Neural progenitor cell (in vitro differentiated cells): Measurements from ENCODE around the gene SLC7A6. TPM values are rescaled to one million over a fixed set of nuclear protein-coding genes. Genes with fewer than 3 reads are reported as not detected.

Experiments used
- DNase-seq: peaks from one replicate; pipeline ENCODE4 v3.0.0-alpha.2; 2016; ENCODE audit warnings: low spot score
- H2AFZ ChIP-seq: fragments of 200-600 bp; sonication (generic); replicated peaks from 2 replicates; pipeline ENCODE4 v1.6.1; 2016; ENCODE audit warnings: antibody characterized with exemption
- H3F3A ChIP-seq: fragments of 200-600 bp; sonication (generic); 2 replicates; pipeline ENCODE4 v1.6.1; 2016; ENCODE audit warnings: antibody characterized with exemption, low read depth
- H3K27ac ChIP-seq: fragments of 200-600 bp; sonication (generic); 2 replicates; pipeline ENCODE4 v1.5.1; 2016; ENCODE audit warnings: mild to moderate bottlenecking
- H3K27me3 ChIP-seq: fragments of 200-600 bp; sonication (generic); 2 replicates; pipeline ENCODE4 v1.6.1; 2016; ENCODE audit warnings: mild to moderate bottlenecking, moderate library complexity
- H3K36me3 ChIP-seq: fragments of 200-600 bp; sonication (generic); 2 replicates; pipeline ENCODE4 v1.5.1; 2016
- H3K4me1 ChIP-seq: fragments of 200-600 bp; sonication (generic); 2 replicates; pipeline ENCODE4 v1.6.1; 2016; ENCODE audit warnings: mixed run types
- H3K4me2 ChIP-seq: fragments of 200-600 bp; sonication (generic); 2 replicates; pipeline ENCODE4 v1.6.1; 2016
- H3K4me3 ChIP-seq: fragments of 200-600 bp; sonication (generic); 2 replicates; pipeline ENCODE4 v1.5.1; 2016
- H3K79me2 ChIP-seq: fragments of 200-600 bp; sonication (generic); 2 replicates; pipeline ENCODE4 v1.6.1; 2016; ENCODE audit warnings: low read depth
- H3K9ac ChIP-seq: fragments of 200-600 bp; sonication (generic); 2 replicates; pipeline ENCODE4 v1.6.1; 2016
- H3K9me3 ChIP-seq: fragments of 200-600 bp; sonication (generic); 2 replicates; pipeline ENCODE4 v1.5.1; 2016; ENCODE audit warnings: low read depth
- H4K20me1 ChIP-seq: fragments of 200-600 bp; sonication (generic); 2 replicates; pipeline ENCODE4 v1.6.1; 2016; ENCODE audit warnings: low read depth
- H3K27ac Mint-ChIP-seq: 3 replicates; pipeline ENCODE4 v1.8.0; 2021; ENCODE audit warnings: mixed read lengths
- H3K27me3 Mint-ChIP-seq: 2 replicates; pipeline ENCODE4 v1.8.0; 2022; ENCODE audit warnings: low read depth, mild to moderate bottlenecking, inconsistent platforms, moderate library complexity, mixed read lengths; ENCODE audit not compliant: insufficient read depth
- H3K36me3 Mint-ChIP-seq: 3 replicates; pipeline ENCODE4 v1.8.0; 2021; ENCODE audit warnings: mixed read lengths
- H3K4me1 Mint-ChIP-seq: 3 replicates; pipeline ENCODE4 v1.8.0; 2021; ENCODE audit warnings: mixed read lengths
- H3K4me3 Mint-ChIP-seq: 3 replicates; pipeline ENCODE4 v1.8.0; 2021; ENCODE audit warnings: mild to moderate bottlenecking, moderate library complexity, mixed read lengths
- H3K9me3 Mint-ChIP-seq: 3 replicates; pipeline ENCODE4 v1.8.0; 2020; ENCODE audit warnings: mixed read lengths
- EZH2 ChIP-seq: fragments of 200-600 bp; sonication (generic); IDR thresholded peaks from 2 replicates; pipeline ENCODE4 v1.6.1; 2017; ENCODE audit warnings: antibody characterized with exemption, mild to moderate bottlenecking, moderate library complexity
- EZH2phosphoT487 ChIP-seq: fragments of 200-600 bp; sonication (generic); IDR thresholded peaks from 2 replicates; pipeline ENCODE4 v1.6.1; 2017; ENCODE audit warnings: antibody characterized with exemption
- total RNA-seq: library from RNA; depleted of rRNA; stranded (reverse); fragments of >200 nt; gene quantifications from 2 replicates; pipeline ENCODE4 v1.2.3, GENCODE V29; 2015; ENCODE audit warnings: low replicate concordance
- TF ChIP-seq, protein P1 (sequence below): fragments of 200-600 bp; sonication (generic); IDR thresholded peaks from 2 replicates; pipeline ENCODE4 v1.5.1; 2017; ENCODE audit warnings: antibody characterized with exemption, mild to moderate bottlenecking

SLC7A6 gene
- total RNA-seq, 1 donor from 2014 or later: 5.6 TPM

DNA sequence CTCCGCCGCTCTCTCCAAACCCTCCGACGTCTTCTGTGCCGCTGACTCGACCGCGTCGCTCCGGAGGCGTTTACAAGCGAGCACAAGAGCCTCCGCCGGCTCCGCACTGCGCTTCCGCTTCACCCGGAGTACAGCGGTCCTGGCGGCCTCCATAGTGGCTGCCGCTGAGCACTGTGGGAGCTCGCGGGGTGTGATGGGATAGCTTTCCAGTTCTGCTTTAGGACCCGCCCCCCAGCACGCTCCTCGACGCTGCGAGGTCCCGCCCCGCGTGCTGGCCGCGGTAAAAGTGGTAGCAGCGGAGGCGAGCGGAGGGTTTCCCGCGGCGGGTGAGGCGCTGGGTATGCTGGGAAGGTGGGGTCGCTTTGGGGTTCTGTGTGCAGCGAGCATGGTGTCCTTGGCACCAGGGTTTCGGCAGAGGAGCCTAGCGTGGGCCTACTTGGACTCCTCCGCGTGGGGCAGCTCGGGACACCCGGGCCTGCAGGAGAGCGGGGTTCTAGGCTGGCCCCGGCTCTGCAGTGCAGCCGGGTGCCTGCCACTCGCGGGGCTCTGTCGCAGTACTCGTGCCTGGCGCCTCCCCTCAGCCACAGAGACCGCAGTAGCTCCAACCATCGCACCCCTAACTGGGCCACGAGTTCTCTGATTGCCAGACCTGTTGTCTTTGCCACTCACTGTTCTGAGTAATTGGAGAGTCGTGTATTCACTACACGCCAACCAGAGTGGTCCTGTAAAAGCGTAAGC lies 46.6 kb downstream of the SLC7A6 start, which contains the start of the genes PRMT7 and SLC7A6OS:
TSS of gene PRMT7 (plus strand) at position 246 of the 738 bp plus-strand sequence. CDS start 4,961 bp downstream, outside the sequence.
TSS of gene SLC7A6OS (minus strand) at position 173 of the 738 bp plus-strand sequence. CDS start at position 153, 20 bp downstream.
- TF ChIP-seq, protein P1, sequence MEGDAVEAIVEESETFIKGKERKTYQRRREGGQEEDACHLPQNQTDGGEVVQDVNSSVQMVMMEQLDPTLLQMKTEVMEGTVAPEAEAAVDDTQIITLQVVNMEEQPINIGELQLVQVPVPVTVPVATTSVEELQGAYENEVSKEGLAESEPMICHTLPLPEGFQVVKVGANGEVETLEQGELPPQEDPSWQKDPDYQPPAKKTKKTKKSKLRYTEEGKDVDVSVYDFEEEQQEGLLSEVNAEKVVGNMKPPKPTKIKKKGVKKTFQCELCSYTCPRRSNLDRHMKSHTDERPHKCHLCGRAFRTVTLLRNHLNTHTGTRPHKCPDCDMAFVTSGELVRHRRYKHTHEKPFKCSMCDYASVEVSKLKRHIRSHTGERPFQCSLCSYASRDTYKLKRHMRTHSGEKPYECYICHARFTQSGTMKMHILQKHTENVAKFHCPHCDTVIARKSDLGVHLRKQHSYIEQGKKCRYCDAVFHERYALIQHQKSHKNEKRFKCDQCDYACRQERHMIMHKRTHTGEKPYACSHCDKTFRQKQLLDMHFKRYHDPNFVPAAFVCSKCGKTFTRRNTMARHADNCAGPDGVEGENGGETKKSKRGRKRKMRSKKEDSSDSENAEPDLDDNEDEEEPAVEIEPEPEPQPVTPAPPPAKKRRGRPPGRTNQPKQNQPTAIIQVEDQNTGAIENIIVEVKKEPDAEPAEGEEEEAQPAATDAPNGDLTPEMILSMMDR: no peak
- TF ChIP-seq EZH2 (no peak), EZH2phosphoT487 (no peak)
- Mint-ChIP-seq H3K9me3 (no peaks in the 10 kb centered on the region), H3K4me3 (peak within 1 kb of the TSS; percentile 98), H3K36me3 (peaks cover 7% of the 10 kb centered on the region), H3K4me1 (peaks cover 26% of the 10 kb centered on the region), H3K27me3 (peaks cover 4% of the 10 kb centered on the region), H3K27ac (peak within 1 kb of the TSS; percentile 94)
- H2AFZ ChIP-seq: peak within 1 kb of the TSS; percentile 81
- H3F3A ChIP-seq: peaks cover 7% of the 10 kb centered on the region
- H3K9ac ChIP-seq: peak within 1 kb of the TSS; percentile 70
- peaks cover 71% of the 10 kb centered on the region for H3K79me2 ChIP-seq
- peak; percentile 96 for DNase-seq
- H3K36me3 ChIP-seq: peaks cover 6% of the 10 kb centered on the region
- peak within 1 kb of the TSS; percentile 93 for H3K4me2 ChIP-seq
- H3K4me1 ChIP-seq: peaks cover 14% of the 10 kb centered on the region
- H3K27me3 ChIP-seq: no peaks in the 10 kb centered on the region
- no peaks in the 10 kb centered on the region for H3K9me3 ChIP-seq
- H4K20me1 ChIP-seq: peaks cover 9% of the 10 kb centered on the region
- peak within 1 kb of the TSS; percentile 71 for H3K4me3 ChIP-seq
- H3K27ac ChIP-seq: peak within 1 kb of the TSS; percentile 54

DNA sequence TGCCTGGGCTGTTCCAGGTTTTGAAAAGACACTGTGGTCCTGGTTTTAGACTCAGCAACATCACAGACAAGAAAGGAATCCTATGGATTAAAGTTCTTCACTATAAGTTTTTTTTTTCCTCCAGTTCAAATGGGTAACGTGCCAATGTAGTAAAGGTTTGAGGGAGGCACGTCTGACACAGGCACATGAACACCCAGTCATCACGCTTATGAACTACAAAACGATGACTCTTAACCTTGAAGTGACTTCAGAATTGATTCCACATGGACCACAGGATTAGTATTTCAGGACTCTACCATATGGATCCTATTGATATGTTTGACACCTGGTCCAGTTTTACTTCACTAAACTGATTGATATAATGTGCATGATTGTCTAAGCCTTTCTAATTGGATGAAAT lies 48.8 kb downstream of the SLC7A6 start:
- H3K27ac Mint-ChIP-seq: no peak overlapping the region
- H3K4me2 ChIP-seq: no peak overlapping the region
- peaks cover 9% of the 10 kb centered on the region for H4K20me1 ChIP-seq
- peaks cover 14% of the 10 kb centered on the region for H3K4me1 ChIP-seq
- no peak for DNase-seq
- TF ChIP-seq, protein P1: no peak
- TF ChIP-seq EZH2phosphoT487: no peak
- TF ChIP-seq EZH2: no peak
- no peak overlapping the region for H2AFZ ChIP-seq
- no peak overlapping the region for H3K4me3 Mint-ChIP-seq
- H3K9me3 ChIP-seq: no peaks in the 10 kb centered on the region
- H3K4me3 ChIP-seq: no peak overlapping the region
- no peaks in the 10 kb centered on the region for H3K9me3 Mint-ChIP-seq
- peaks cover 59% of the 10 kb centered on the region for H3K79me2 ChIP-seq
- H3K27ac ChIP-seq: no peak overlapping the region
- H3K27me3 Mint-ChIP-seq: peaks cover 7% of the 10 kb centered on the region
- peaks cover 10% of the 10 kb centered on the region for H3K36me3 Mint-ChIP-seq
- H3K36me3 ChIP-seq: no peaks in the 10 kb centered on the region
- H3K4me1 Mint-ChIP-seq: peaks cover 26% of the 10 kb centered on the region
- peaks cover 7% of the 10 kb centered on the region for H3F3A ChIP-seq
- no peak overlapping the region for H3K9ac ChIP-seq
- H3K27me3 ChIP-seq: no peaks in the 10 kb centered on the region

- Mint-ChIP-seq H3K27me3 (peaks cover 4% of the 10 kb centered on the region), H3K9me3 (no peaks in the 10 kb centered on the region), H3K4me3 (no peak overlapping the region), H3K36me3 (peaks cover 27% of the 10 kb centered on the region), H3K4me1 (peaks cover 10% of the 10 kb centered on the region), H3K27ac (no peak overlapping the region)
- TF ChIP-seq, protein P1: no peak
- TF ChIP-seq EZH2: no peak
- no peak for TF ChIP-seq EZH2phosphoT487
- no peak overlapping the region for H3K4me2 ChIP-seq
- no peak for DNase-seq
- no peak overlapping the region for H3K9ac ChIP-seq
- H3K27ac ChIP-seq: no peak overlapping the region
- no peak overlapping the region for H3K4me3 ChIP-seq
- H4K20me1 ChIP-seq: no peaks in the 10 kb centered on the region
- H3F3A ChIP-seq: no peaks in the 10 kb centered on the region
- no peaks in the 10 kb centered on the region for H3K9me3 ChIP-seq
- no peaks in the 10 kb centered on the region for H3K36me3 ChIP-seq
- no peak overlapping the region for H2AFZ ChIP-seq
- H3K79me2 ChIP-seq: peaks cover 1% of the 10 kb centered on the region
- no peaks in the 10 kb centered on the region for H3K27me3 ChIP-seq
- no peaks in the 10 kb centered on the region for H3K4me1 ChIP-seq
These were observed 55.0 kb downstream of the SLC7A6 start for GRCh38 chr16:68319185-68319908.
